Measurements from ENCODE around the gene HS6ST3.

- TF ChIP-seq CTCF (IDR thresholded peaks at IDR 0.05) (no peak), POLR2A (IDR thresholded peaks at IDR 0.05) (no peak), EP300 (IDR thresholded peaks at IDR 0.05) (no peak)
These were observed 435.8 kb downstream of the HS6ST3 start for GRCh38 chr13:96525715-96526114.
